Natural killer cell (primary cell): Measurements from ENCODE around the gene PICK1. TPM values are rescaled to one million over a fixed set of nuclear protein-coding genes. Genes with fewer than 3 reads are reported as not detected.

Source experiments
- ATAC-seq, 3 donors: fragments of 150-1000 bp in 2 of 3; fragments of 200-7000 bp in 1 of 3; cut with Tn5 transposase; 1 replicate in 1 of 3; 2 replicates in 2 of 3; pipeline ENCODE4 v1.10.0; 2021; ENCODE audit warnings: mild to moderate bottlenecking in 2 of 3, moderate library complexity in 2 of 3
- DNase-seq, 2 donors: peaks; one replicate each; pipeline versions ENCODE4 v3.0.0 to v3.0.0-alpha.2; 2013 to 2021; ENCODE audit warnings: mixed read lengths in 1 of 2
- H3K27ac ChIP-seq: one replicate; pipeline ENCODE4 v1.5.1; 2013; ENCODE audit warnings: mild to moderate bottlenecking, low read length
- H3K27me3 ChIP-seq: one replicate; pipeline ENCODE4 v1.6.1; 2013; ENCODE audit warnings: low read length; ENCODE audit not compliant: control insufficient read depth, insufficient read depth
- H3K36me3 ChIP-seq: one replicate; pipeline ENCODE4 v1.6.1; 2013; ENCODE audit warnings: low read length; ENCODE audit not compliant: control insufficient read depth, insufficient read depth
- H3K4me1 ChIP-seq: one replicate; pipeline ENCODE4 v1.6.1; 2013; ENCODE audit warnings: low read length; ENCODE audit not compliant: control insufficient read depth, insufficient read depth
- H3K4me3 ChIP-seq: one replicate; pipeline ENCODE4 v1.5.1; 2013; ENCODE audit warnings: low read length
- H3K9me3 ChIP-seq: one replicate; pipeline ENCODE4 v1.6.1; 2013; ENCODE audit warnings: low read length; ENCODE audit not compliant: control insufficient read depth, insufficient read depth
- H3K27ac Mint-ChIP-seq, 2 donors: one replicate each; pipeline ENCODE4 v1.8.0; 2022; ENCODE audit warnings: mild to moderate bottlenecking in 2 of 2, mixed read lengths in 2 of 2, moderate library complexity in 1 of 2
- H3K27me3 Mint-ChIP-seq, 2 donors: one replicate each; pipeline ENCODE4 v1.8.0; 2022; ENCODE audit warnings: low read depth in 2 of 2, mixed read lengths in 2 of 2
- H3K36me3 Mint-ChIP-seq: one replicate; pipeline ENCODE4 v1.8.0; 2022; ENCODE audit warnings: mixed read lengths
- H3K4me1 Mint-ChIP-seq, 2 donors: one replicate each; pipeline ENCODE4 v1.8.0; 2022; ENCODE audit warnings: mixed read lengths in 2 of 2
- H3K4me3 Mint-ChIP-seq: one replicate; pipeline ENCODE4 v1.8.0; 2022; ENCODE audit warnings: mild to moderate bottlenecking, moderate library complexity, mixed read lengths
- H3K9me3 Mint-ChIP-seq, 2 donors: one replicate each; pipeline ENCODE4 v1.8.0; 2022; ENCODE audit warnings: mixed read lengths in 2 of 2
- WGBS: methylation state at CpG from one replicate; pipeline ENCODE4 v1.1.7; 2013; ENCODE audit warnings: missing lambda C conversion rate; ENCODE audit not compliant: insufficient coverage; 5-methylcytosine and 5-hydroxymethylcytosine counted together
- intact Hi-C: fragments of 100-400 bp; cut with micrococcal nuclease; formaldehyde crosslinking; loops from one replicate; pipeline ENCODE4 v1.14.2; 2022
- total RNA-seq, 4 donors: library from RNA; stranded (reverse); fragments of 120-200 nt in 1 of 4; gene quantifications; one replicate each; pipeline versions ENCODE4 v1.2.3 to v1.2.4, GENCODE V29; 2013 to 2022
- TF ChIP-seq, protein P1 (sequence below): fragments of 200-600 bp; IDR thresholded peaks from one replicate; pipeline ENCODE4 v1.8.0; 2022; ENCODE audit warnings: antibody characterized with exemption

Gene PICK1
- total RNA-seq, 3 donors from 2014 or later (not counting 1 experiment from before 2014, with no cell fraction given): 28.4 to 30.9 (median 29.9) TPM

- Mint-ChIP-seq H3K27ac (no peak overlapping the region), H3K9me3 (no peaks in the 10 kb centered on the region), H3K4me1 (no peaks in the 10 kb centered on the region), H3K36me3 (peaks cover 1% of the 10 kb centered on the region), H3K27me3 (no peaks in the 10 kb centered on the region), H3K4me3 (no peak overlapping the region)
- Histone ChIP-seq H3K36me3 (peaks cover 55% of the 10 kb centered on the region), H3K27ac (no peak overlapping the region), H3K4me3 (no peak overlapping the region), H3K27me3 (no peaks in the 10 kb centered on the region), H3K4me1 (no peaks in the 10 kb centered on the region), H3K9me3 (no peaks in the 10 kb centered on the region)
- 96% methylated on average over 13 of the region's 13 CpGs for WGBS
- no peak for DNase-seq
- intact Hi-C loops: no loop called here
- no peak for ATAC-seq
- TF ChIP-seq, protein P1, sequence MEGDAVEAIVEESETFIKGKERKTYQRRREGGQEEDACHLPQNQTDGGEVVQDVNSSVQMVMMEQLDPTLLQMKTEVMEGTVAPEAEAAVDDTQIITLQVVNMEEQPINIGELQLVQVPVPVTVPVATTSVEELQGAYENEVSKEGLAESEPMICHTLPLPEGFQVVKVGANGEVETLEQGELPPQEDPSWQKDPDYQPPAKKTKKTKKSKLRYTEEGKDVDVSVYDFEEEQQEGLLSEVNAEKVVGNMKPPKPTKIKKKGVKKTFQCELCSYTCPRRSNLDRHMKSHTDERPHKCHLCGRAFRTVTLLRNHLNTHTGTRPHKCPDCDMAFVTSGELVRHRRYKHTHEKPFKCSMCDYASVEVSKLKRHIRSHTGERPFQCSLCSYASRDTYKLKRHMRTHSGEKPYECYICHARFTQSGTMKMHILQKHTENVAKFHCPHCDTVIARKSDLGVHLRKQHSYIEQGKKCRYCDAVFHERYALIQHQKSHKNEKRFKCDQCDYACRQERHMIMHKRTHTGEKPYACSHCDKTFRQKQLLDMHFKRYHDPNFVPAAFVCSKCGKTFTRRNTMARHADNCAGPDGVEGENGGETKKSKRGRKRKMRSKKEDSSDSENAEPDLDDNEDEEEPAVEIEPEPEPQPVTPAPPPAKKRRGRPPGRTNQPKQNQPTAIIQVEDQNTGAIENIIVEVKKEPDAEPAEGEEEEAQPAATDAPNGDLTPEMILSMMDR: no peak
Measured at GRCh38 chr22:38067761-38068360, 10.7 kb downstream of the PICK1 start.

DNA sequence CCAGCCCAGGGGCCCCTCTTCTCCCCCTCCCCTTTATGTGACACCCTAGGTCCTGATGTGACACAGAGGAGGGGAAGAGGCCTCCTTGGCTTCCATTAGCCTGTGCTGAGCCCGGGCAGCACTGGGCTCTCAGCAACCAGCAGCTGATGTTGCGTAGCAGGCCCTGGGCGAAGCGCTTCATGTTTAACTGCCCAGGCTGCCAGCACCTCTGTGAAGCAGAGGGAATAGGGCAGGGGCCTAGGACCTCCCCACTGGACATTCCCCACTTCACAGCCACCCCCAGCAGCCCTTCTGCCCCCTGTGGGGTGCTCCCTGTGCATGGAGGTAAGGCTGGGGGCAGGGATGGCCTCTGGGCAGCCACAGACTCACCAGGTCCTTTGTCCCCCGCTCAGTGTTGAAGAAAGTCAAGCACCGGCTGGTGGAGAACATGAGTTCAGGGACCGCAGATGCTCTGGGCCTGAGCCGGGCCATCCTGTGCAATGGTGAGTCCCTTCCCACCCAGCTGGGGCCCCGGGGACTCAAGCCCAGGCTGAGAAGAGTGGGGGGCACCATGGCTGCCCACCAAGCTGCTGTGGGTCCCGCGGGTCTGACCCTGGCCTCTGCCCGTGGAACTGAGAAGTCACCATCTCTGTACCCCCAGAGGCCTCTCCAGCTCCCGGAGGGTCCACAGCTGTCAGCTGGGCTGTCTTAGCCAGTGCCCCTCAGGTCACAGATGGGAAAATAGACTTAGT lies 11.6 kb downstream of the PICK1 start:
- Mint-ChIP-seq H3K36me3 (no peaks in the 10 kb centered on the region), H3K27ac (no peak overlapping the region), H3K4me3 (no peak overlapping the region), H3K4me1 (no peaks in the 10 kb centered on the region), H3K27me3 (no peaks in the 10 kb centered on the region), H3K9me3 (no peaks in the 10 kb centered on the region)
- Histone ChIP-seq H3K27me3 (no peaks in the 10 kb centered on the region), H3K27ac (no peak overlapping the region), H3K4me3 (no peak overlapping the region), H3K4me1 (no peaks in the 10 kb centered on the region), H3K36me3 (peaks cover 59% of the 10 kb centered on the region), H3K9me3 (no peaks in the 10 kb centered on the region)
- DNase-seq: no peak
- TF ChIP-seq, protein P1: no peak
- 96% methylated on average over 12 of the region's 13 CpGs for WGBS
- ATAC-seq: no peak
- intact Hi-C loops: no loop called here

DNA sequence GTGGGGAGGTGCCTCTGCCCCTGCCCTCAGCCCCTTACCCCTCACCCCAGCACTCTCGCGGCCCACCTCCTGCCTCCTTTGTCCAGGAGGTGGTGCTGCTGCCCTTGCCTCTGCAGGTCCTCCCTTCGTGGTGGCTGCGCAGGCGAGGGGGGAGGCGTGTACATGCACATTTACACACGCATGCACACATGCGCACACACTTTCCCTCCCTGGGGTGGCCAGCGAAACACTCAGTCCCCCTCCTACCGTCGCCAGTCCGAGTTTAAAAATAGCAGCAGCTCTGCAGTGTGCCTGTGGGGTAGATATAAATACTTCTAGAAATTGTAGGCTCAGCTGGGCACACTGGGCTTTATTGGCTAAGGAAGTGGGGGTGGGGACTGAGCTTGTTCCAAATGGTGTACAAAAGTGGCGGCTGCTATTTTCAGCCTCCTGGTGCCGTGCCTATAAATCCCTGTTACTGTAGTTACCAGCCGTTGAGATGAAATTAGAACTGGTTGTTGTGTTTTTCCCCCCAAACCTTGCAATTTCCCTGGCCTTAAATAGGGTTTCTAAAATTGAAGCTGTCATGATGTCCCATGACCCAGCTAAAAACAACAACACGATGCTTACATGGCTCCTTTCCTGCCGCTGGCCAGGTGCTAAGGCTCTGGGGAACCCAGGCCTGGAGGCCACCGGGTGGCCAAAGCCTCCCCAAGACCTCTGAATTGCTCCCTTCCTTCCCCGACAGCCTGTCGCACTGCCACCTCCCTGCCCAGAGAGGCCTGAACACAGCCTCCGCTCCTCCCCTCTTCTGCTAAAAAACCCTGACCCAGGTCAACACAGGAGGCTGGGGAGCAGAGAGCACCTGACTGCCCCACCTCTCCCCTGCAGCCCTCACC lies 12.4 kb downstream of the PICK1 start:
- H3K4me1 Mint-ChIP-seq: no peaks in the 10 kb centered on the region
- DNase-seq: no peak
- no peaks in the 10 kb centered on the region for H3K4me1 ChIP-seq
- no peaks in the 10 kb centered on the region for H3K27me3 ChIP-seq
- H3K9me3 Mint-ChIP-seq: no peaks in the 10 kb centered on the region
- TF ChIP-seq, protein P1: no peak
- H3K36me3 ChIP-seq: peaks cover 62% of the 10 kb centered on the region
- ATAC-seq: no peak
- H3K27ac ChIP-seq: no peak overlapping the region
- H3K4me3 ChIP-seq: no peak overlapping the region
- no peaks in the 10 kb centered on the region for H3K27me3 Mint-ChIP-seq
- no peak overlapping the region for H3K4me3 Mint-ChIP-seq
- no peak overlapping the region for H3K27ac Mint-ChIP-seq
- 85% methylated on average over 20 of the region's 21 CpGs for WGBS
- no peaks in the 10 kb centered on the region for H3K9me3 ChIP-seq
- intact Hi-C loops: no loop called here
- H3K36me3 Mint-ChIP-seq: no peaks in the 10 kb centered on the region
